Activated CD8-positive, alpha-beta memory T cell treated with anti-CD3 and anti-CD28 coated beads for 4 hours (primary cell): ENCODE results near the gene ERMAP.
"Not testable (repeated sequence)": the region's sequence is repeated elsewhere in the genome, so short reads cannot be mapped to it uniquely, and the experiment has no call there.

Source experiments
- DNase-seq, 2 donors: peaks; one replicate each; pipeline ENCODE4 v3.0.0-alpha.2; 2020; ENCODE audit warnings: low read depth in 2 of 2

ERMAP gene

DNA sequence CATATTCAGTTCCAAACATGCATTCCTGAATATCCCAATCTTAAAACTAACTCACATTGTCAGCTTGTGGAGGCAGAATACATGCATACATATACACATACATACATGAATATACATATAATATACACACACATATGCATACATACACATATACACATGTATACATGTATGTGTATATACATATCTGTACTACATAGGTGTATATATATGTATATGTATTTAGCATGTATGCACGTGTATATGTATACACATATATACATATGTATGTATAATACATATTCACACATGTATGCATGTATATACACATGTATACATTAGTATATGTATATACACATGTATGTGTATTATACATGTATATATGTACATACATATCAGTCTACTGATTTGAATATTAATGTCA lies 28.3 kb downstream of the ERMAP start:
- no peak for DNase-seq

DNA sequence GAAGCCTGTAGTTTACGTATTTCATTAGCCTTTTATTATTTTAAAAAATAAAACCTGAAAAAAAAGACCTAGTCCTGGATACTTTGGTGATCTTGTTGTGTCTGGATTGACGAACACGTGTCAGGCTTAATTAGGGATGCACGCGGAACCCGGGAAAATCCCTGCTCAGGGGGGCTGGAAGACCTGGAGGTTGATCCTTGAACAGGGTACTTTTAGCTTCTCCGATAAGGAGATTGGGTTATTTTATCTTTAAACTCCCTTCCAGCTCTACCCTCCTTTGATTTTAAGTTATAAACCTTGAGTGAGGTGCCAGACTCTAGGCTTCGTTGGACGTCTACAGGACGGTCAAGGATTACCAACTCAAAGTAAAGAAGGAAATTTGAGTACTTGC lies 28.9 kb downstream of the ERMAP start:
- DNase-seq, result no peak

DNA sequence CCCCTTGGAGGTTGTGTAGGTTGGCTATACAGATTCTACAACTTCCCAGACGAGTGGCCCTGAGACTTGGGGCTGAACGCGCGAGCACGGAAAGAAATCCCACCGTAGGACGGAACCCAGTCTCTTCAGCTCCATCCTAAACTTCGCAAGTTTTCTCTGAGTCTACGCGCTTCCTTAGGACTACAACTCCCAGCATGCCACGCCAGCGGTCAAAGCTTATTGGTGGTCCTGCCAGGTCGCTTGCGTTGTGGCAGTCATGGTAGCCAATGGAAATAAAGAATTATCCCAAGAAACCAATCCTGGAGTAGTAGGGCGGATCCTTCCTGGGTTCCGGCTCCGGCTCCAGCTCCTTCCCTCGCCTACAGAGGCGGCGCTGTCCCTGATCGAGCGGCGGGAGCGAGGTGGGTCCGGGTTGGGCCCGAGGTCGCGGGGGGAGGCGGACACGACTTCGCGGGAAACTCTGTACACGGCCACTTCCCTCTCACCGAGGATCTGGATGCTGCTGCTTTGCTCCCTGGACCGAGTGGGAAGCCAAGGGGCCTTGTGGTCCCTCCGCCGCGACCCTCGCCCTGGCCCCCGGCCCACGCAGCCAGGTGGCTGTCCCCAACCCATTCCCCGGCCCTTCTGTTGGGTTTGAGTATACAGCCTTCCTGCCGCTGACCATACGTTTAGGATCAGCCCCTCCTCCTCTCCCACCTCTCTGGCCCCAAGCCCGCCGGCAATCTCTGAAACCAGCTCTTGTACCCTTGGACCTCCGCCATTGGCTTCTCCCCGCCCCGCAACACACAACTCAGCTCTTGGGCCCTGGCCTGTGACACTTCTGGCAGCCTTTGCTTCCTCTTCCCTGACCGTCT lies 29.6 kb downstream of the ERMAP start, which contains the start of gene ZNF691:
Gene ZNF691, plus strand, starts transcription at position 357 of the 854 bp plus-strand sequence. CDS start 3,046 bp downstream, outside the sequence.
- peak; percentile 66 to 82 for DNase-seq

DNA sequence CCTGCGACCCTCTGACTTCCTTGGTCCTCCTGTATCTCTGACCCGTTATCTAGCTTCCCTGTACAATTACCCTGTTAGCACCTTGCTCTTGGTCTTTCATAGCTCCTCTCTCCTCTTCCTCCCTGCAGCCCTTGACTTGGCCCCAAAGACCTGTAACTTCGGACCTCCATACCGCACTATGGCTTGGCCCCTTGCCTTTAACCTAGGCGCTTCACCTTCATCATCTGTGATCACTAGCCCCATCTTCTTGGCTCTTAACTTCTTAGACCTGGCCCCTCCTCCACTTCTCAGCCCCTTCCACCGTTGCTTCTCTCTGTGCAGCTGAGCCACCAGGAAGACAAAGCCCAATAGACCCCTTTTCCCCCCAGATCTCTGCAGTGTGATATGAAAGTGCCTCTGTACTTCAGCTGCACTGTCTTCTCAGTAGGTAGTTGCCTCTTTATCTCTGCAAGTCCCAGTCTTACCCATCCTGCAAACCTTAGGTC lies 30.2 kb downstream of the ERMAP start:
- no peak for DNase-seq

DNA sequence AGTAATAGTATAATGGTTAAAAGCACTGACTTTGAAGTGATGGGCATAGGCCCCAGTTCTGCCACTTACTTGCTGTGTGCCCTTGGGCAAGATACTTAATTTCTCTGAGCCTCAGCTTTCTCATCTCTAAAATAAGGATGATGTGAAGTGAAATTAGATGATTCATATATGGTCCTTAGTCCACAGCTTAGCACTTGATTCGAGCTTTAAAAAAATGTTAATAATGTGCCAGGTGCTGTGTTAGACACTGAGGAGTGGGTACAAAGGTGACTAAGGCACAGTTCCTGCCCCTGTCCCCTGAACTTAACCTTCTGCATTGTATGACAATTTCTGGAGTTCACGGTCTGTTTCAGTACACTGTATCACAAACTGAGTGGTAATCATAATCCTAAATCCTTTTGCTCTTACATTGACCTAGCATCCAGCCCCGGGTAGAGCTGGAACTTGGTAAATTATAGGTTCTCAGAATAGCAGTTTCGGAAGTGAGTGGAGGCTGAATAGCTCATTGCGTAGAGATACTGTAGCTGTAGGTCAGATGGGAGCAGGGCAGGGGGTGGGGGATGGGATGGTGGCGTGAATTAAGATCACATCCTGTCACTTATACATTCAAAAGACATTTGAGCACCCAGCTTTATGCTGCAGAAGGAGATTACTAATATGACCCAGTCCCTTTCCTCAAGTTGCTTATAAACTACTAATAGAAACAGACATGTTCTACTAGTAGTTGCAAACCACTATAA lies 31.0 kb downstream of the ERMAP start:
- no peak for DNase-seq

DNA sequence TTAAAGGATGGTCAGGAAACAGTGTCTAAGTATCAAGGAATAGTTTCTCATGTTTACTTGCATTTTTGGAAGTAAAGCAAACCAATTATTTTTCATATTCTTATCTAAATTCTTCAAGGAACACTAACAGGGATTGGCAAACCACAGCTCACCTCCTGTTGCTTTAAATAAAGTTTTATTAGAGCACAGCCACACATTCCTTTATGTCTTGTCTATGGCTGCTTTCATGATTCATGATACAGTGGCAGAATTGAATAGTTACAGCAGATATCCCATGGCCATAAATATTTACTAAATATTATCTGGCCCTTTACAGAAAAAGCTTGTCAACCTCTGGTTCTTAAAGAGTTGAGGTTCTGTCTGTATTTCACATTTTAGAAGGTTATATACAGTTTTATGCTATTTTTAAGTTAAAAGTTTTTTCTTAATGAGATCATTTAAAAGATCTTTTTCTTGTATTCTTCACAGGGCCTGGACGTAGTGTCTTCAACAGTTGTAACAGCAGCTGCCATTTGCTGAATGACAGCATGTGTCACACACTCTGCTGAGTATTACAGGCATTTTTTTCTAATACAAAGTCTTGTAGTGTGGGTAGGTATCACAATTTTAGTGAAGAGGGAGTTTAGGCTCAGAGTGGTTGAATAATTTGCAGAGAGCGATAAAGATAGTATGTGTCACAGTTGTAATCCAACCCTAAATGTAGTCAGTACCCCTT lies 32.1 kb downstream of the ERMAP start:
- DNase-seq, result no peak

DNA sequence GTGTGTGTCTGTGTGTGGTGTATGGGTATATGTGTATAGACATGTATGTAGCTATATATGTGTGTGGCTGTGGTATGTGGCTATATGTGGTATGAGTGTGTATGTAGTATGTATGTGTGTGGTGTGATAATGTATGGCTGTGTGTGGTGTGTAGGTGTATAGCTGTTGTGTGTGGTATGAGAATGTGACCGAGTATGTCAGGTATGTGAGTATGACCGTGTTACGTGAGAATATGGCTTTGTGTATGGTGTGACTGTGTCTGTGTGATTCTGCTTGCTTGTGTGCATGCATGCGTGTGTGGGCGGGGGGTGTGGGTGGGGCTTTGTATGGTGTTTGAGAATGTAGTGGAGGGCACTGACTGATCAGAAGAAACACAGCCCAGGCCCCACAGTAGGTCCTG lies 33.0 kb downstream of the ERMAP start:
- DNase-seq, result no peak

DNA sequence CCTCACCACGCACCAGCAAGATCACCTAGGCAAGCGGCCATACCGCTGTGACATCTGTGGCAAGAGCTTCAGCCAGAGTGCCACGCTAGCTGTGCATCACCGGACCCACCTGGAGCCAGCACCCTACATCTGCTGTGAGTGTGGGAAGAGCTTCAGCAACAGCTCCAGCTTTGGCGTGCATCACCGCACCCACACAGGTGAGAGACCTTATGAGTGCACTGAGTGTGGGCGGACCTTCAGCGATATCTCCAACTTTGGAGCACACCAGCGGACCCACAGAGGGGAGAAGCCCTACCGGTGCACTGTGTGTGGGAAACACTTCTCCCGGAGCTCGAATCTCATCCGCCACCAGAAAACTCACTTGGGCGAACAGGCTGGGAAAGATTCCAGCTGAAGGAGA lies 34.5 kb downstream of the ERMAP start:
- DNase-seq, result no peak

DNA sequence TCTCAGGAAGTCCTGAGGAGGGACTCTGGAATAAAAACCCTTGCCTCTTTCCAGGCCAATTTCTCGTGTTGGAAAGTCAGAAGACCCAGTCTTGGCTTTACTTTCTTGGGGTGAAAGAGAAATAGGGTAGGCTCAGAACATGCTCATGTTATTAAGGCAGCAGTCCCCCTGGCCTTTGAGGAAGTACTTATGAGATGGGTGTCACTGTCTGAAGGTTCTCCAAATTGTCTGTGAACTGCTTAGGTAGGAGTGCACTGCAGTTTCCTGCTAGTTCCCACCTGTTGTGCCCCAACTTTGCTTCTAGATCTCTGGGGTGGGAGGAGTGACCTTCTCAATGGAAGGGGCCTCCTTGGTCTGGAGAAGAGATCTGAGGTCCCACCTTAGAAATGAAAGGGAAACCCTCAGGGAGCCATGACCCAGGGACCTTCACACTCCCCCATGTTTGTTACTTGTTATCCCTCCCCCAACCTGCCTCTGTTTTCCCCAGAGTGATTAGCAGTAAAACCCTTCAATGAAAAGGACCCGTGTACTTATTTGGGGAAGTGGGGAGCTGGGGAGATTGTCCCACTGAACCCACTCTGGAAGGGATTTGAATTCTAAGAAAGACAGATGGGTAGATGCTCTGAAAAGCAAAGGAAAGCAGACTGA lies 35.2 kb downstream of the ERMAP start:
- no peak for DNase-seq

DNA sequence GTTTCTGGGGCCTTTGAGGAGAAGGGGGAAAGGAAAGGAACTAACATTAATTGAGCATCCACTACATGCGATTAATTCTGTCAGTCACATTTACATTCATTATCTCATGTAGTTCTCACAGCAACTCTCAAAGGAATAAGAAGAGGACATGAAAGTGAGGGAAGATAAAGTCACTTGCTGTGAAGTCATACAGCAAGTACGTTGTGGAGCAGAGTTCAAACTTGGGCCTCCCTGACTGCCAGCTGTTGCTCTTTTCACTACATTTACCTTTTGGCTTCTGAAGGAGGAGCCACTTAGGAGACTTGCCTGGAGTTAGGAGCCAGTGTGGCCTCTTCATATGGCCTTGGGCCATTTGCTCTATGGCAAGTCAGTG lies 35.7 kb downstream of the ERMAP start:
- no peak for DNase-seq

DNA sequence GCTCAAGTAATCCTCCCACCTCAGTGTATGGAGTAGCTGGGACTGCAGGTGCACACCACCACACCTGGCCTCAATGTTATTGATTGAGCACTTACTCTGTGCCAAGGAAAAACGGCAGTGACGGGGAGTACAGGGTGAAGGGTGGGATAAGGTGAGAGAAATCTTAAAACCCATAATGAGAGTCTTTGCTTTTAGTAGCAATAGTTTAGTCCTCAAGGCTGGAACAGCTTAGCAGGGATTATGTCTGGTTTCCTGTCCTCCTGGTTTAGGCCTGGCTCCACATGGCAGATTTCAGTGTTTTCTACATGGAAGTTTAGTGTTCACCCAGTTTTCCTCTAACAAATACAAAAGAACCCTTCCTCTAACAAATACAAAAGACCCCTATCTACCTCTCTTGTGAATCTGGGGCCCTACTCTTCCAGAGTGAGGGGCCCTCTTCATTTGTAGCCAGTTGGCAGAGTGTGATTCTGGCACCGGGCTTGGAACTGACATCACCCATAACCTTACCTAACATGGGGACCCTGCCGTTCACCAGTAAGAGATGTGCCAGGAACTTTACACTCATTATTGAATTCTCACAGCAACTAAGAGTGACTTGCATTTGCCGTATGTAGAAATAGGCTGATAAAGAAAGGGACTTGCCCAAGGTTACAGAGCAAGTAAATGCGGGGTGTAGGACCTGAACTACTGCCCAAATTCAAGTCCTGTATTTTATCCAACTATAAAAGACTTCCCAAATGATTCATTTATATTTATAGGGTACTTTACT lies 36.4 kb downstream of the ERMAP start:
- no peak for DNase-seq

DNA sequence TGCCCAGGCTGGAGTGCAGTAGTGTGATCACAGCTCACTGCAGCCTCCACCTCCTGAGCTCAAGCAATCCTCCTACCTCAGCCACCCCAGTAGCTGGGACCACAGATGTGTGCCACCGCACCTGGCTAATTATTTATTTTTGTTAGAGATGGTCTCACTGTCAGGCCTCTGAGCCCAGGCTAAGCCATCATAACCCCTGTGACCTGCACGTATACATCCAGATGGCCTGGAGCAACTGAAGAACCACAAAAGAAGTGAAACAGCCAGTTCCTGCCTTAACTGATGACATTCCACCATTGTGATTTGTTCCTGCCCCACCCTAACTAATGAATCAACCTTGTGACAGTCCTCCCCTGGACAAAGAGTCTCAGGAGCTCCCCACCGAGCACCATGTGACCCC lies 39.6 kb downstream of the ERMAP start:
- not testable (repeated sequence) for DNase-seq

DNA sequence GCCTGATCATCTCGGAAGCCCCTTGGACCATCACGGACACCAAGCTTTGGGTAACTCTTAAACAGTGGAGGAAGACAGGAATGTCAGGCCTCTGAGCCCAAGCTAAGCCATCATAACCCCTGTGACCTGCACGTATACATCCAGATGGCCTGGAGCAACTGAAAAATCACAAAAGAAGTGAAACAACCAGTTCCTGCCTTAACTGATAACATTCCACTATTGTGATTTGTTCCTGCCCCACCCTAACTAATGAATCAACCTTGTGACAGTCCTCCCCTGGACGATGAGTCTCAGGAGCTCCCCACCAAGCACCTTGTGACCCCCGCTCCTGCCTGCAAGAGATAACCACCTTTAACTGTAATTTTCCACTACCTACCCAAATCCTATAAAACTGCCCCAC lies 42.4 kb downstream of the ERMAP start:
- not testable (repeated sequence) for DNase-seq

DNA sequence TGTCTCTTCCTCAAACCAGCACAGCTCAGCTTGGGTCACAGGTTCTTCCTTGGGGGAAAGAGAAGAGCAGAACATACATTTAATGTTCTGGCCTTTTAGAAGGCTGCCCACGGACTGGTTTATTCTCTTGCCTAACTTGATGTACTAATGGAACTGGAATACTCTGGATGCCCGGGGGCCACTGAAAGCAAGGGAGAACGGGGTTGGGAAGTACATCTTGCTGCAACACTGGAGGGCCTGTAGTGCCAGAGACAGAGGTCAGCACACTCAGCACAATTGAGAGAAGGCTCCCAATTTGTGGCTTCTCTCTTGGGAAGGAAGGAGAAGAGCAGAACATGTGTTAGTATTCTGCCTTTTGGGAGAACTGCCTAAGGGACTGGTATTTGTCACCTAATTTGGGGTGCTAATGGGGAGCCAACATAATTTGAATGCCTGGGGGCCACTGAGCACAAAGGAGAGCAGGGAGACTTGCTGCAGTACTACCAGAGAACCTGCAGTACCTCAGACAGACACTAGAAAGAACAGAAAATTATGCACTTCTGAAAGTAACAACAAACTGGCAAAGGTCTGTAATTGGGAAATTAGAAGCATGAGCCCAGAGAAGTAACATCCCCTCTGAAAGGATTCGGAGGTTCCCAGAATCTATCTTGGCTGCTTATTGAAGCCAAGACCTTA lies 43.6 kb downstream of the ERMAP start:
- DNase-seq, result no peak

DNA sequence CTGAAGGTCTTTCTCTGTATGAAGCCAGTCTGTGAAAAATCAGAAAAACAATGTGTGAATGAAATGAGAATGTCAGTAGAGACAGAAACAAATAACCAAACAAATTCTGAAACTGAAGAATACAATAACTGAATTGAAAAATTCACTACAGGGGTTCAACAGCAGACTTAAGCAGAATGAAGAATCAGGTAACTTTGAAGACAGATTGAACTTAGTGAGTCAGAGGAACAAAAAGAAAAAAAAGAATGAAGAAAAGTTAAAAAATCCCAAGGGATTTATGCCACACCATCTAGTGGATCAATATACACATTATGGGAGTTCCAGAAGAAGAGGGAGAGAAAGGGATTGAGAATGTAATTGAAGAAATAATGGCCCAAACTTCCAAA lies 44.1 kb downstream of the ERMAP start:
- DNase-seq, result no peak

DNA sequence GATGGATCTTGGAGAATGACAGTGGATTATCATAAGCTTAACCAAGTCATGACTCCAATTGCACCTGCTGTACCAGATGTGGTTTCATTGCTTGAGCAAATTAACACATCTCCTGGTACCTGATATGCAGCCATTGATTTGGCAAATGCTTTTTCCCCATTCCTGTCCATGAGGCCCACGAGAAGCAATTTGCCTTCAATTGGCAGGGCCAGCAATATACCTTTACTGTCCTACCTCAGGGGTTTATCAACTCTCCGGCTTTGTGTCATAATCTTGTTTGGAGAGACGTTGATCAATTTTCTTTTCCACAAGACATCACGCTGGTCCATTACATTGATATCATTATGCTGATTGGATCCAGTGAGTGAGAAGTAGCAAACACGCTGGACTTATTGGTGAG lies 49.6 kb downstream of the ERMAP start:
- DNase-seq, result no peak

DNA sequence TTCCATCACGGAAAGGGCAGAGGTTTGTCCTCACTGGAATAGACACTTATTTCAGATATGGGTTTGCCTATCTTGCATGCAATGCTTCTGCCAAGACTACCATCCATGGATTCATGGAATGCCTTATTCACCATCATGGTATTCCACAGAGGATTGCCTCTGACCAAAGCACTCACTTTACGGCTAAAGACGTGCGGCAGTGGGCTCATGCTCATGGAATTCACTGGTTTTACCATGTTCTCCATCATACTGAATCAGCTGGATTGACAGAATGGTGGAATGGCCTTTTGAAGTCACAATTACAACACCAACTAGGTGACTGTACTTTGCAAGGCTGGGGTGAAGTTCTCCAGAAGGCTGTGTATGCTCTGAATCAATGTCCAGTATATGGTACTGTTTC lies 51.5 kb downstream of the ERMAP start:
- DNase-seq, result not testable (repeated sequence)

DNA sequence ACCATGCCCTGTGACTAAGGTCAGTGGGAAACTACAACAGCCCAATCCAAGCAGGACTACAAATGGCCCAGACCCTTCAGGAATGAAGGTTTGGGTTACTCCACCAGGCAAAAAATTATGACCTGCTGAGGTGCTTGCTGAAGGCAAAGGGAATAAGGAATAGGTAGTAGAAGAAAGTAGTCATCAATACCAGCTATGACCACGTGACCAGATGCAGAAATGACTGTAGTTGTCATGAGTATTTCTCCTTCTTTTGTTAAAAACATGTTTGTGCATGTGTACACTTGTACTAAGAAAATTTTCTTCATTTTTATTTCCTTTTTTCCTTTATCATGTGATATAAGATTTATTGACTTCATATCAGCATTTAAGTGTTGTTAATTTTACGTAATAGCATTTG lies 52.3 kb downstream of the ERMAP start:
- not testable (repeated sequence) for DNase-seq

DNA sequence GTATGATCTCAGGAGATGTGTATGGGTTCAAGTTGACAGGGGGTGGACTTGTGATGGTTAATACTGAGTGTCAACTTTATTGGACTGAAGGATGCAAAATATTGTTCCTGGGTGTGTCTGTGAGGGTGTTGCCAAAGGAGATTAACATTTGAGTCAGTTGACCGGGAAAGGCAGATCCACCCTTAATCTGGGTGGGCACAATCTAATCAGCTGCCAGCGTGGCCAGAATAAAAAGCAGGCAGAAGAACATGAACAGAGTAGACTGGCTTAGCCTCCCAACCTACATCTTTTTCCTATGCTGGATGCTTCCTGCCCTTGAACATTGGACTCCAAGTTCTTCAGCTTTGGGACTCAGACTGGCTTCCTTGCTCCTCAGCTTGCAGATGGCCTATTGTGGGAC lies 52.8 kb downstream of the ERMAP start:
- DNase-seq, result not testable (repeated sequence)

DNA sequence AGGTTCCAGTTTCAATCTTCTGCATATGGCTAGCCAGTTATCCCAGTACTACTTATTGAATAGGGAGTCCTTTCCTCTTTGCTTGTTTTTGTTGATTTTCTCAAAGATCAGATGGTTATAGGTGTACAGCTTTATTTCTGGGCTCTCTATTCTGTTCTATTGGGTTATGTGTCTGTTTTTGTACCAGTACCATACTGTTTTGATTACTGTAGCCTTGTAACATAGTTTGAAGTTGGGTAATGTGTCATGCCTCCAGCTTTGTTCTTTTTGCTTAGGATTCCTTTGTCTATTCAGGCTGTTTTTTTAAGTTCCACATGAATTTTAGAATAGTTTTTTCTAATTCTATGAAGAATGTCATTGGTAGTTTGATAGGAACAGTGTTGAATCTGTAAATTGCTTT lies 56.2 kb downstream of the ERMAP start:
- DNase-seq, result not testable (repeated sequence)
